Stimulated activated CD4-positive, alpha-beta T cell treated with anti-CD3 and anti-CD28 coated beads, Interleukin-1b, Interleukin-23, amount 100 ng/mL, for 24 hours (primary cell): ENCODE measurements around the gene WNT3.
A peak's percentile ranks its signal among the peaks of the same experiment; 100 is the strongest.
"Not testable (repeated sequence)": the region's sequence is repeated elsewhere in the genome, so short reads cannot be mapped to it uniquely, and the experiment has no call there.

Source experiments
- DNase-seq, 4 experiments: peaks; one replicate each; pipeline ENCODE4 v3.0.0-alpha.2; 2020; ENCODE audit warnings: low read depth in 4 of 4, low spot score in 1 of 4

WNT3 gene

DNA sequence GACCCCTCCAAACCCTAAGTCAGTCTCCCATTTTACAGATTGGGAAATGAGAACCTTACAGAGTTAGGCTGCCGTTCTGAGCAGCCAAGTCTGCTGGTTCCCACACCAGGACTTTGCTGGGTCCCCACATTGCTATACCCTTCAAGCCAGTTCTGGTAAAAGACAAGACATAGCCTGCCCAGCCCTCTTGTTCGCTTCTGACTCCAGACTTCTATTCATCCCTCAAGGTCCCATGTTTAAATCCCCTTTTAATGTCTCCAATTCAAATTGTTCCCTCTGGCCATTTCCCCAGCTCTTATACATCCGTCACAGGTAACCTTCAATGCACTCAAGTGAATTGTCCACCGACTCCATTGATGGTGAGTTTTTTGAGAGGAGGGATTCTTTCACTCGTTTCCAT is 30.2 kb downstream of the WNT3 start:
- DNase-seq, result no peak

GRCh38 chr17:46787478-46787877 is 31.0 kb downstream of the WNT3 start:
- no peak for DNase-seq

DNA sequence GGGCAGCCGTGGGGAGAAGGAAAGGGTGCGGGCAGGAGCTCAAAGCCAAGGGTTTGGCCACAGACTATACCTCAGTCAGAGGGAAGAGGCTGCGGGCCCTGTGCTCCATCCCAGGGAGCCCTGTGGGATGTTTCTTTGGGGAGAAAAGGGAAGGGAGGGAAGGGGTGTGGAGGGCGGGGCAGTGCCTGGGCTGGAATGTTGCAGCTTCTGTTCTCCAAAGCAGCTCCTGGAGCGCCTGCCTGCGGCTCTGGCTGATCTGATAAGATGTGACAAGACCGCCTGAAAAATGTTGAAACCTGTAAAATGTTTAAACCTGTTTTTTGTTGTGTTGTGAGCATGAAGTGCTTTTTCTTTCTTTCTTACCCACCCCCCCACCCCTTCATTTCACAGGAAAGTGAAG is 32.8 kb downstream of the WNT3 start:
- no peak for DNase-seq

- no peak for DNase-seq
These were observed 35.4 kb downstream of the WNT3 start for GRCh38 chr17:46783031-46783593.

GRCh38 chr17:46782250-46782953 is 36.1 kb downstream of the WNT3 start:
- DNase-seq, result no peak

- no peak for DNase-seq
These were observed 38.5 kb downstream of the WNT3 start for GRCh38 chr17:46780003-46780373.

DNA sequence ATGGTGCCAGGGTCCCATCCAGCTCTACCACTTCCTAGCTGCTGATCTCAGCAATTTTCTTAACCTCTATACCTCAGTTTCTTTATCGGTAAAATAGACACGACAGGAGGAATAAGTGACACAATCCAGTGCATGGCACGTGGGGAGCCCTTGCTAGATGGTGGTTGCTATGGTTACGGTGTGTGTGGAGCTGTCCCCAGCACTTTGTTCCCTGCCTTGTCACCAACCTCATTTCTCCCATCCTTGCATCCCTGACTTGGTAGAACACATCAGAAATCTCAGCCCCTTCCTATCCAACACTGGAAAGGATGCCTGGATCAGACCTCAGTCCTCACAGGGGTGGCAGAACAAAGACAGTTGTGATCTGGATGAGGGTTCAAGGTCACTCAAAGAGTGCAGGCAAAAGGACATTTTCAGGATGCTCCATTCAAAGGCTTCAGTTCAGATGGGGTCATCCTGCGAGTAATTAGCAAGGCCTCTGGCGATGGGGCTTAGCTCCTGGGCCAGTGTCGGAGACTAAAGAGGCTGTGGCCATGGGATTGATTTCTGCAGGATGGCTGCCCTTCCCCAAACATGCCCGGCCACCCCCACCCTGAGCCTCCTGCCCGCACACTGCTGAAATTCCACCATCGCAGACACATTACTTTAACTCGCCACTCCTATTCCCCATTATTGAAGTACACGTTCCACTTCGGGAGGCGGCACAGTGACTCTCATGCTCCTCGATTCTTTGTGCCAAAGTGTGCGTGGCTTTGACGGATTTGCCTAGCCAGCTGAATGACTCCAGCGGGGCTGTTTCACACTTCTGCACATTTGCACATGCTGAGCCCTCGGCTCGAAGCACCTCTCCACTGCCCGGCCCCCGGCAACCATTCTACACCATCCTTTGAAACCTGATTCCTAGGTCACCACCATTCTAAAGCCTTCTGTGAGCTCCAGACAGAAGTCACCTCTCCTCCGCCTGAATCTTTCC is 40.3 kb downstream of the WNT3 start:
- no peak for DNase-seq

- DNase-seq, result no peak
These were observed 42.0 kb downstream of the WNT3 start for GRCh38 chr17:46776298-46777005.

DNA sequence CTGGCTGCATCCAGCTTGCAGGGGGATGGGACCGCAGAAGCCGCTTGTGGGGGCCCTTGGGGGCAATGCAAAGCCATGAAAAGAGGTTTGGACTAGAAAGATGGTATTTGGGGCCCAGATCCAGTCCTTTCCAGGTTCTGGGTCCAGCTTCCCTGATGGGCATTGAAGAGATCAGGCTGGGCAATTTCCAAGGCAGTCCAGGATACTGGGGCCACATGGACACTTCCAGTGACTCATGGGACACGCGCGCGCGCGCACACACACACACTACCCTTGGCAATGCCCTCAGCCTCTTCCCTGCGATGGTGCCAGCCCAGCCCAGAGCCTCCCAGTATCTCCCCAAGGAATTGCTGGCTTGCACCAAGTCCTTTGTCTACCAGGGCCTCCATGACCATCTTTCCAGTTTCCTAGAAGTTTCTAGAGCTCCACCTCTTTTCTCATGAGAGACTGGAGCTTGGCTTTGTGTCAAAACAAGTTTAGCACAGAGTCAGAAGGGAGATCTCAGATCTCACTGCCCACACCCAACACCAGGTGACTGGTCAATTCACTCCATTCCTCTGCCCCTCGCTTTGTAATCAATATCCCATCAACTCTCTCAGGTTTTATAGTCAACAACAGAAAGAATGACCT is 44.3 kb downstream of the WNT3 start:
- DNase-seq, result no peak

- no peak for DNase-seq
These were observed 44.8 kb downstream of the WNT3 start for GRCh38 chr17:46773676-46774075.

DNA sequence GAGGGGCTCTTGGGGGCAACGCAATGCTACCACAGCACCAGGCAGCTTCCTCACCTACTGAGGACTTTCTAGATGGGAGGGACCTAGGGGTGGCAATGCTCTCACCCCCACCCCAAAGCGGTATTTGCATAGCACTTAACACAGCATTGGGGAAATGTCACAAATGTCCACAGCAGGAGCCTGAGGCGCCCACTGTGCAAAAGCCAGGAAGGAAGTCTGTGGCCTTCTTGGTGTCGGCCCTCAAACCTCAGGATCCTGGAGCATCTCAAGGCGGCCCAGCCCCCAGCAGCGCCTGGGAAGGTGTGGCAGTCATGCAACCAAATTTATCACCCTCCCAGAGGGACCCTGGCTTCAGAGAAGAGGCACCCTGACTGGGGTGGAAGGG is 45.3 kb downstream of the WNT3 start:
- no peak for DNase-seq

DNA sequence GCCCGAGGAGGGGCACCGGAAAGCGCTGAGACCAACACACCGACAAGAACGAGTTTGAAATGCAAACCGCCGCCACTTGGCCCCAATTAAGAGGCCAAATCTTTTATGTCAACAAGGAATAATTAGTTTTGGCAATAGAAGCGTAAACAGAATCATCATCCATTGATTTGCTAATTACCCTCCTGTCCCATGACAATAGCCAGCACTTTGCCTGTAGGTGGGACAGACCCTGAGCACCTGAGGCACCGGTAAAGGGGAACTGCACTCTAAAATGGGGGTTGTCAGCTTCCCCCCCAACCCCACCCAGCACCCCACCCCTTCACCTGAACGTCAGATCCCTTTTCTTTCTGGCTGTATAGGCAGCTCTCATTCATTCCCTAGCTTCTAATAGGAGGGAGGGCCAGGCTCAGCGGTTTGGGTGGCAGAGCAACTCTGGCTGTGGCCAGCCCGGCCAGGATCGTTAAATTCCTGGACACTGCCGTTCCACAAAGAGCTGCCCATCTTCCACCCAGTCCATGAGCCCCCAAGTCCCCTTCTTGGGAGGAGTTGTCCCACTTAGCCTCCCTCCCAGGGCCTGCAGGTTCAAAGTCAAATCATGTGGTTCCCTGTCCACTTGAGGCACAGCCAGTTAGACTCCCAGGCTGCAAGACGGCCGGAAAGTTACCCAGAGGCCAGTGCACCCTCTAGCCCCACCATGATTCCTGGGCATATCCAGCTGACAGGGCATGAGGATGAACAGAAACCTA is 45.8 kb downstream of the WNT3 start:
- DNase-seq, result no peak

- peak in 1 of 4 experiments; percentile 7 for DNase-seq
These were observed 46.7 kb downstream of the WNT3 start for GRCh38 chr17:46771561-46772474.

DNA sequence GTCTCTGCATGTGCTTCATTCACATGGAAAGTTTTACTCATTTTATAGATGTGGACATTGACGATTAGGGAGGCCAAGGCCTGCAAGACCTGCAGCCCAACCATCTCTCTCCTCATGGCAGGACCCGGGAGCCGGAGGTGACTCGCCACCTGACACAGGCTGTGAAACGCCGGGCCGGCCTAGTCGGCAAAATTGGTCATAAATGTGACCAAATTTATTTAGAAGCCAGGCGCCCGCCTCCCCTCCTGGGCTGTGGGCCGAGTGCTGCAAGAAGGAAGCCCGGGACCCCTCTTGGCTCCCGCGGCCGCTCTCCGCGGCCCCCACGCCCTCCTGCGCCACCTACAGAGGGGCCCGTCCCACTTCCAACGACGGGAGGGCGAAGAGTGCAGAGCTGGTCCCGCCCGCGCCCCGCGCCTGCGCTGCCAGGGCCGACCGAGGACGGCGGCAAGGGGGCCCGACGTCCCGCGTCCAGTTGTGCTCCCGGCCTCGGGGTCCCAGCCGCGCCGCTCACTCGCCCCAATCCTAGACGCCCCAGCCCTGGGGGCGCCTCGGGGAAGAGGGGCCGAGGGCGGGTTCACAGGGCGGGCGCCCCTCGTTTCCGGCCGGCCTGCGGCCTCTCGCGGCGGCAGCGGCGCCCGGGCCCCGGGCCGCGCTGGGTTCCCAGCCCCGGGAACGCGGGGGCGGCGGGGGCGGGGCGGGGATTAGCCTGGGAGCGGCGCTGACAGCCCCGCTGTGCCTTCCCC is 47.5 kb downstream of the WNT3 start:
- DNase-seq, result peak in 2 of 4 experiments; percentile 14 to 15

DNA sequence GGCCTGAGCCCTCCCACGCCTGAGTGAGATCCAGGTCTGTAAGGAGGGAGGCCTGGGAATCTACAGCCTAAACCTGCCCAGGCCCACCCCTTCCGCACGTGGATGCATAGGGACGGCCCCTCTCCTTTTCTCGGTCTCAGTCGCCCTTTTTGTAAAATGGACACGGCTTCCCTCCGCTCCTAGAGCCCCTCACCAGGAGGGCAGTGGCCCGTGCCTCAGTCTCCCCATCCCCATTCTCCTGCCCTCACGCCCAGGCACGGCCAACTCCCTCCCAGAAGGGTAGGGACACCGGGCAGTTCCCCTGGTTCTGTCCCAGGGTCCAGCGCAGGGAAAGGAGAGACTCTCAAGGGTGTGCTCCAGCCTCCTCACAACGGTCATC is 48.1 kb downstream of the WNT3 start:
- DNase-seq, result no peak

DNA sequence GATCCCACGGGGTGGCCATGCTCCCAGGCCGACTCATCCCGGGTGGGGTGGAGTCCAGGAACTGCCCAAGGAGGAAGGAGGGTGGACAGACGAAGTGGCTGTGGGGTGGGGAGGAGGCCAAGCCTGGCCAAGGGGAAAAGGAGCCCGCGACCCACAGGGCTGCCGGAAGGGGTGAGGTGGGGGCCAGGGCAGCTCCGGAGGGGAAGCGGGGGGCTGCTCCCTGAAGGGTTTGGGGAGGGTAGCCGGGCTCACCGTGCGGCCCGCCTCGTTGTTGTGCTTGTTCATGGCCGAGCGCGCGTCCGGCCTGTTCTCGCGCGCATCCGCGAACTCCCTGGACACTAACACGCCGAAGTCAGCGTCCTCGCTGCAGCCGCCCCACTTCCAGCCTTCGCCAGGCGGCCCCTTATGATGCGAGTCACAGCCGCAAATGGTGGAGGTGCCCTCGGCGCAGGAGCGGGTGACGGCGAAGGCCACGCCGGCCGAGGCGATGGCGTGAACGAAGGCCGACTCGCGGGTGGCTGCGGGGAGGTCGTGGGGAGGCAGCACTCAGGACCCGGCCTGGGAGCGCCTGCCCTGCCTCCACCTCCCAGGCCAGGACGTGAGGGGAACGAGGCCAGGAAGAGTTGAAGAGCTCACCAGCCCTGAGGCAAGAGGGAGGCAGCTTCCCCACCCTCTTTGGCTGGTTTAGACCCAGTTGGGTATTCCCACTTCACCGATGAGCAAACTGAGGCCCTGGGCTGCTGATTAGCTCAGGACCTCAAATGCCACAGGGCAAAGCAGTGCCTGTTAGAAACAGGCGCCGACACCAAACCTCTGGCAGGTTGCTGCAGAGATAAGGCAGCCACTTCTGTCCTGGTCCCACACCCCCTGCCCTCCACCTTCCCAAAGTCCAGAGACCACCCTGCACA is 48.7 kb downstream of the WNT3 start:
- DNase-seq, result no peak

- not testable (repeated sequence) for DNase-seq
These were observed 49.6 kb downstream of the WNT3 start for GRCh38 chr17:46768896-46769295.

GRCh38 chr17:46768540-46768870 is 50.0 kb downstream of the WNT3 start:
- no peak for DNase-seq
